ENCODE results near the gene HES4. TPM values are rescaled to one million over a fixed set of nuclear protein-coding genes. Genes with fewer than 3 reads are reported as not detected.

Gene HES4
- polyA plus RNA-seq, 1 experiment: 0.68 TPM

- no peak overlapping the region for H3K27ac ChIP-seq (ENCODE audit: low read depth, low read length)
- ChIA-PET CTCF (interaction anchor here (0.6 to 2.1 kb wide), 18 partner anchors 8 to 308 kb away, joined by 3 to 15 read pairs (median 4); partner anchors contain the start of gene NOC2L), POLR2A (no interaction called here)
- peaks cover 35% of the 10 kb centered on the region for H3K27me3 ChIP-seq (ENCODE audit: control insufficient read depth, insufficient read depth, low read length)
- TF ChIP-seq CTCF (IDR thresholded peaks at IDR 0.05; ENCODE audit: low read depth, low read length): no peak
- peak overlapping the region; percentile 17 for H3K4me3 ChIP-seq (ENCODE audit: low read depth, low read length)
- no peak for DNase-seq (ENCODE audit: low read depth, low spot score)
- H3K9me3 ChIP-seq (ENCODE audit: control insufficient read depth, insufficient read depth, low read length): no peaks in the 10 kb centered on the region; the same call in 1 of the 2 replicates
Measured at GRCh38 chr1:984476-984814, 15.5 kb downstream of the HES4 start.

- Histone ChIP-seq H3K9me3 (ENCODE audit: control insufficient read depth, insufficient read depth, low read length) (no peaks in the 10 kb centered on the region; the same call in 1 of the 2 replicates), H3K4me3 (ENCODE audit: low read depth, low read length) (peak overlapping the region; percentile 17), H3K27me3 (ENCODE audit: control insufficient read depth, insufficient read depth, low read length) (peaks cover 35% of the 10 kb centered on the region), H3K27ac (ENCODE audit: low read depth, low read length) (no peak overlapping the region)
- CTCF ChIA-PET: interaction anchor here (0.5 to 2.1 kb wide), 22 partner anchors 8 to 309 kb away, joined by 3 to 15 read pairs (median 4); partner anchors contain the start of gene NOC2L
- POLR2A ChIA-PET: no interaction called here
- DNase-seq (ENCODE audit: low read depth, low spot score): no peak
- peak; percentile 78 for TF ChIP-seq CTCF (IDR thresholded peaks at IDR 0.05; ENCODE audit: low read depth, low read length)
Measured at GRCh38 chr1:983798-984475, 16.0 kb downstream of the HES4 start.

- no peak for TF ChIP-seq CTCF (IDR thresholded peaks at IDR 0.05; ENCODE audit: low read depth, low read length)
- Histone ChIP-seq H3K27ac (ENCODE audit: low read depth, low read length) (no peak overlapping the region), H3K9me3 (ENCODE audit: control insufficient read depth, insufficient read depth, low read length) (peaks cover 9% of the 10 kb centered on the region; the same call in 1 of the 2 replicates), H3K4me3 (ENCODE audit: low read depth, low read length) (no peak overlapping the region), H3K27me3 (ENCODE audit: control insufficient read depth, insufficient read depth, low read length) (peaks cover 35% of the 10 kb centered on the region)
- ChIA-PET CTCF (interaction anchor here (0.5 to 2.1 kb wide), 10 partner anchors 11 to 310 kb away, joined by 3 to 13 read pairs (median 3); no protein-coding TSS in a partner anchor), POLR2A (no interaction called here)
- no peak for DNase-seq (ENCODE audit: low read depth, low spot score)
Measured at GRCh38 chr1:982765-983436, 17.0 kb downstream of the HES4 start.

- no peak for TF ChIP-seq CTCF (IDR thresholded peaks at IDR 0.05; ENCODE audit: low read depth, low read length)
- no peak for DNase-seq (ENCODE audit: low read depth, low spot score)
- Histone ChIP-seq H3K9me3 (ENCODE audit: control insufficient read depth, insufficient read depth, low read length) (peaks cover 9% of the 10 kb centered on the region; the same call in 1 of the 2 replicates), H3K4me3 (ENCODE audit: low read depth, low read length) (no peak within 1 kb of the TSS), H3K27ac (ENCODE audit: low read depth, low read length) (no peak within 1 kb of the TSS), H3K27me3 (ENCODE audit: control insufficient read depth, insufficient read depth, low read length) (peaks cover 35% of the 10 kb centered on the region)
- ChIA-PET CTCF (interaction anchor here (1.1 to 1.9 kb wide), 4 partner anchors 20 to 140 kb away, joined by 3 to 13 read pairs (median 4); no protein-coding TSS in a partner anchor), POLR2A (no interaction called here)
Measured at GRCh38 chr1:981955-982558, 17.8 kb downstream of the HES4 start, which contains the start of gene PERM1. Gene PERM1, minus strand, starts transcription at chr1:982093. Its CDS starts 1,064 bp downstream, at chr1:981029.

All from AG04450 (cell line).